Natural killer cell treated with Interleukin-12 subunit alpha and Interleukin-12 subunit beta and Interleukin-15 and Interleukin-18, amount 100 ng/mL, for 72 hours (primary cell): ENCODE results near the gene CC2D2A. TPM values are rescaled to one million over a fixed set of nuclear protein-coding genes. Genes with fewer than 3 reads are reported as not detected.

Experiments
- ATAC-seq, 2 donors: fragments of 150-1000 bp; cut with Tn5 transposase in 1 of 2; sonication (Bioruptor Pico), chemical (Tn5 transposase) in 1 of 2; 2 replicates each; pipeline ENCODE4 v1.10.0; 2021
- DNase-seq: peaks from one replicate; pipeline ENCODE4 v3.0.0; 2022; ENCODE audit warnings: low spot score
- H3K27ac Mint-ChIP-seq, 2 donors: 1 replicate in 1 of 2; 2 replicates in 1 of 2; pipeline ENCODE4 v1.8.0; 2022; ENCODE audit warnings: mixed read lengths in 2 of 2, mild to moderate bottlenecking in 1 of 2, moderate library complexity in 1 of 2
- H3K27me3 Mint-ChIP-seq, 2 donors: 1 replicate in 1 of 2; 2 replicates in 1 of 2; pipeline ENCODE4 v1.8.0; 2022; ENCODE audit warnings: mixed read lengths in 2 of 2
- H3K36me3 Mint-ChIP-seq: one replicate; pipeline ENCODE4 v1.8.0; 2022; ENCODE audit warnings: mixed read lengths
- H3K4me1 Mint-ChIP-seq, 2 donors: 1 replicate in 1 of 2; 2 replicates in 1 of 2; pipeline ENCODE4 v1.8.0; 2022; ENCODE audit warnings: low read depth in 2 of 2, mixed read lengths in 2 of 2, mild to moderate bottlenecking in 1 of 2
- H3K4me3 Mint-ChIP-seq: one replicate; pipeline ENCODE4 v1.8.0; 2022; ENCODE audit warnings: mixed read lengths
- H3K9me3 Mint-ChIP-seq: 2 replicates; pipeline ENCODE4 v1.8.0; 2022; ENCODE audit warnings: mixed read lengths
- total RNA-seq, 2 donors: library from RNA; stranded (reverse); gene quantifications; one replicate each; pipeline ENCODE4 v1.2.3, GENCODE V29; 2022

CC2D2A gene
- total RNA-seq = not detected

- peak; percentile 55 for DNase-seq
- peaks cover 16 to 17% of the 10 kb centered on the region in 2 donors for H3K4me1 Mint-ChIP-seq
- H3K27me3 Mint-ChIP-seq = no peaks in the 10 kb centered on the region
- peak within 1 kb of the TSS; percentile 71 for H3K4me3 Mint-ChIP-seq
- H3K36me3 Mint-ChIP-seq = no peaks in the 10 kb centered on the region
- H3K27ac Mint-ChIP-seq = peak within 1 kb of the TSS in 1 of 2 donors; percentile 56
- no peaks in the 10 kb centered on the region for H3K9me3 Mint-ChIP-seq
- peak in 1 of 2 donors; percentile 50 for ATAC-seq
These were observed at the start of gene CC2D2A for GRCh38 chr4:15469402-15470127. CC2D2A (plus strand) TSS chr4:15469882; CDS start chr4:15475933, 6,051 bp downstream.

DNA sequence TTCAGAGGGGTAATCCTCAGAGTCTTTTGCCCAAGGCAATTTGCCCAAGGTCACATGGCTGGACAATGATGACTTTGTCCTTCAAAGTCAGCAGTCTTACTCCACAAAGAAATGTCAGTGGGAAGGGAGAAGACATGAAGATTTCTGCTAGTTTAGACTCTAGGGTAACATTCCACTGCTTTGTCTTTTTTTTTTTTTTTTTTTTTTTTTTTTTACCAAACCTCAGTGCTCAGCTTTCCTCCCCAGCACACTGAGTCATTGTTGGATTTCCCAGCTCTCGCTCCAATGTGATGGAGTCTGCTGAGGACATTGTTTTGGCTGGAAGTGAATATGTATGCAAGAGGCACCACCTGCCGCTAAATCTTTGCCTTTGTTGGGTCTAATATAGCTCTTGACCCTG is 49.0 kb upstream of the CC2D2A start:
- Mint-ChIP-seq H3K4me3 (no peak overlapping the region), H3K27ac (no peak overlapping the region), H3K9me3 (no peaks in the 10 kb centered on the region), H3K36me3 (peaks cover 4% of the 10 kb centered on the region), H3K27me3 (peaks cover 0 to 9% of the 10 kb centered on the region in 2 donors), H3K4me1 (peaks cover 13 to 21% of the 10 kb centered on the region in 2 donors)
- no peak for ATAC-seq
- no peak for DNase-seq

DNA sequence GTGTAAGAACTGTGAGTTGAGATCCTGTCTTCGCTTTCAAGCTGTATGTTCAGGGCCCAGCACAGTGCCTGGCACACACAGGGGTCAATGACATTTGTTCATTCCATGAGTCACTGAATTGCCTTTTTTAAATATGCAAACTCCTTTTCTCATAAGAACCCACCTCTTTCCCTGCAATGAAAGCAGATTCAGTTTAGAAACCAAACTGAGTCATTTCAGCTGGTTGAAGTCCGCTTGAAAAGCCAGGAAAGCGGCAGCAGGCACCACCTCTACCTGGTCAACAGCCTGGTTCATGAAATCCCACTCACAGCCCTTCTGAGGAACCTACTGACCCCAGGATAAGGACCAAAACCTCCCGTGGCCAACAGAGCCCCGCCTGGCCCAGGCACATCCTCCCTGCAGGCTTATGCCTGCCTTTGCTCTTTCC is 46.4 kb upstream of the CC2D2A start:
- Mint-ChIP-seq H3K36me3 (no peaks in the 10 kb centered on the region), H3K4me1 (peaks cover 13 to 21% of the 10 kb centered on the region in 2 donors), H3K27me3 (peaks cover 0 to 9% of the 10 kb centered on the region in 2 donors), H3K9me3 (no peaks in the 10 kb centered on the region), H3K27ac (peak overlapping the region; percentile 26 to 29), H3K4me3 (no peak overlapping the region)
- DNase-seq (no peak), ATAC-seq (peak; percentile 69)

DNA sequence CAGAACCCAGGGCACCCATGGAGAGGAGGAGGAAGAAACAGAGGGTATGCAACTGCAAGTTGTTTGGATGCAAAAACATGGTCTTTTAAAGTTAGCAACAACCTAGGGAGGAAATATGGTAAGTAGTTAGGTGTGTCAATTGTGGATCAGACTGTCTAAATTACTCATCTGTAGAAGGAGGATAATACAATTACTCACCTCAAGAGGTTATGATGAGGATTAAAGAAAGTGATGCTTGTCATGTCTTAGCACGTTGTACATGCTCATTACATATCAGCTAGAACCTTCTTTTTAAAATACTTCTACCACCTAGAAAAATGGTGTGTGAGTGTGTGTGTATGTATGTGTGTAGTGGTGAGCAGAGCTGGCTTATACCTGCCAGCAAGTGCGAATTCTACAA is 44.2 kb upstream of the CC2D2A start:
- peaks cover 0 to 7% of the 10 kb centered on the region in 2 donors for H3K27me3 Mint-ChIP-seq
- H3K36me3 Mint-ChIP-seq = no peaks in the 10 kb centered on the region
- ATAC-seq = peak; percentile 53 to 78
- H3K4me3 Mint-ChIP-seq = no peak overlapping the region
- peaks cover 13 to 21% of the 10 kb centered on the region in 2 donors for H3K4me1 Mint-ChIP-seq
- no peak for DNase-seq
- no peaks in the 10 kb centered on the region for H3K9me3 Mint-ChIP-seq
- H3K27ac Mint-ChIP-seq = no peak overlapping the region

GRCh38 chr4:15427161-15427560 is 42.5 kb upstream of the CC2D2A start:
- peaks cover 0 to 7% of the 10 kb centered on the region in 2 donors for H3K27me3 Mint-ChIP-seq
- H3K36me3 Mint-ChIP-seq = no peaks in the 10 kb centered on the region
- H3K4me3 Mint-ChIP-seq = no peak overlapping the region
- H3K9me3 Mint-ChIP-seq = no peaks in the 10 kb centered on the region
- H3K27ac Mint-ChIP-seq = no peak overlapping the region
- peaks cover 13 to 21% of the 10 kb centered on the region in 2 donors for H3K4me1 Mint-ChIP-seq
- DNase-seq = no peak
- no peak for ATAC-seq

- DNase-seq (no peak), ATAC-seq (no peak)
- peaks cover 0 to 7% of the 10 kb centered on the region in 2 donors for H3K27me3 Mint-ChIP-seq
- H3K9me3 Mint-ChIP-seq = no peaks in the 10 kb centered on the region
- H3K36me3 Mint-ChIP-seq = no peaks in the 10 kb centered on the region
- H3K4me3 Mint-ChIP-seq = no peak within 1 kb of the TSS
- H3K4me1 Mint-ChIP-seq = peaks cover 13 to 21% of the 10 kb centered on the region in 2 donors
- H3K27ac Mint-ChIP-seq = no peak within 1 kb of the TSS
These were observed 42.0 kb upstream of the CC2D2A start, which contains the start of gene C1QTNF7 for GRCh38 chr4:15427701-15428100. C1QTNF7 (plus strand) TSS chr4:15428033; CDS start chr4:15435744, 7,711 bp downstream.

- Mint-ChIP-seq H3K27ac (no peak overlapping the region), H3K4me1 (peaks cover 12 to 19% of the 10 kb centered on the region in 2 donors), H3K4me3 (no peak overlapping the region), H3K9me3 (no peaks in the 10 kb centered on the region), H3K27me3 (peaks cover 0 to 7% of the 10 kb centered on the region in 2 donors), H3K36me3 (no peaks in the 10 kb centered on the region)
- DNase-seq (no peak), ATAC-seq (no peak)
These were observed 41.1 kb upstream of the CC2D2A start for GRCh38 chr4:15428611-15429010.

- H3K36me3 Mint-ChIP-seq = peaks cover 4% of the 10 kb centered on the region
- no peak for ATAC-seq
- no peaks in the 10 kb centered on the region for H3K4me1 Mint-ChIP-seq
- no peak overlapping the region for H3K27ac Mint-ChIP-seq
- H3K4me3 Mint-ChIP-seq = no peak overlapping the region
- peaks cover 0 to 7% of the 10 kb centered on the region in 2 donors for H3K27me3 Mint-ChIP-seq
- H3K9me3 Mint-ChIP-seq = no peaks in the 10 kb centered on the region
- DNase-seq = no peak
These were observed 35.6 kb upstream of the CC2D2A start for GRCh38 chr4:15434091-15434490.

- ATAC-seq = no peak
- DNase-seq = no peak
- H3K4me3 Mint-ChIP-seq = no peak overlapping the region
- H3K36me3 Mint-ChIP-seq = peaks cover 4% of the 10 kb centered on the region
- H3K4me1 Mint-ChIP-seq = no peaks in the 10 kb centered on the region
- no peak overlapping the region for H3K27ac Mint-ChIP-seq
- H3K9me3 Mint-ChIP-seq = no peaks in the 10 kb centered on the region
- peaks cover 0 to 7% of the 10 kb centered on the region in 2 donors for H3K27me3 Mint-ChIP-seq
These were observed 35.0 kb upstream of the CC2D2A start for GRCh38 chr4:15434676-15435075.

DNA sequence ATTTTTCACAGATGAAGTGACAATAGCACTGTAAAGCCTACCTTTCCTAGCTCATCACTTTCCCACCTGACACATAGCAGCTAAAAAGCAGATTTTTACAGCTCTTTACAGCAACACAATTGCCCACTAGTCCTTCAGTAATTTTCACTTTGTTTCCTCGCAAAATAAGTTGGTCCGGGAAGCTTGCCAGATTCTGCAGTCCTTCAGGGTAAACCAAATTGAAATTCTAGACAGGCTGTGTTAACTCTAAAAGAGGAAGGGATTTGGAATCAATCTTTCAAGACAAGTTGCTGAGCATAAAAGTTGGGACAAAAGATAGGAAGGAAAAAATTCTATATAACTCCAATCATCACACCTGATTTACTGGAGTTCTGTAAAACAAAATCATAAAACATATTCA is 33.2 kb upstream of the CC2D2A start:
- H3K27me3 Mint-ChIP-seq = peaks cover 0 to 7% of the 10 kb centered on the region in 2 donors
- H3K36me3 Mint-ChIP-seq = peaks cover 4% of the 10 kb centered on the region
- no peak for ATAC-seq
- no peaks in the 10 kb centered on the region for H3K9me3 Mint-ChIP-seq
- no peaks in the 10 kb centered on the region for H3K4me1 Mint-ChIP-seq
- no peak overlapping the region for H3K4me3 Mint-ChIP-seq
- DNase-seq = no peak
- no peak overlapping the region for H3K27ac Mint-ChIP-seq

DNA sequence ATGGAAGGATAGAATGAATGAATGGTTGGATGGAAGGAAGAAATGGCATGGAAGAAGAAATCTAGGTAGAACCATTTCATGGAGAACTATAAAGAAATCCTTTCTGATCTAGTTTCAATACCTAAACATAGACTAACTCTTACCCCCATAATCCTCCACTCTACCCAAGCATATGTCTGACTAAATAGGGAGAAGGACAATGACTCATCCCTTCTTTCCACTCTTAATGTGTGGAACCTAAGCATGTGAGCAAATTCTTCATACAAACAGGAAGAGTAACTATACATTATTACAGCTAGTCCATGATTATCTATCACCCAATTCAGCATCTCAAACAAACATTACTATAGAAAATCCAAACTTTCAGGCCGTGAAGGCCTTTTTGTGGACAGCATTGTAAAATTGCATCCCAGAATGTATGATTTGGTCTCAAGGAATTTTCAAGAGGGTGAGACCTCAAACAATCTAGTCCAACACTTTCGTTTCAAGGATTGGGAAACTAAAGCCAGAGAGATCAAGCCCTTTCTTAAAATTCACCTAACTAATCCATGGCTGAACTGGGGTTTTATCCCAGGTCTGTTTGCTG is 30.6 kb upstream of the CC2D2A start:
- no peak for ATAC-seq

GRCh38 chr4:15443371-15444160 is 26.1 kb upstream of the CC2D2A start:
- no peaks in the 10 kb centered on the region for H3K36me3 Mint-ChIP-seq
- DNase-seq = no peak
- ATAC-seq = no peak
- no peak overlapping the region for H3K4me3 Mint-ChIP-seq
- no peaks in the 10 kb centered on the region for H3K27me3 Mint-ChIP-seq
- no peaks in the 10 kb centered on the region for H3K4me1 Mint-ChIP-seq
- H3K27ac Mint-ChIP-seq = no peak overlapping the region
- no peaks in the 10 kb centered on the region for H3K9me3 Mint-ChIP-seq

More for the DNA sequence above, 30.6 kb upstream of the CC2D2A start:
- DNase-seq = no peak
- no peak overlapping the region for H3K4me3 Mint-ChIP-seq
- peaks cover 0 to 7% of the 10 kb centered on the region in 2 donors for H3K27me3 Mint-ChIP-seq
- no peaks in the 10 kb centered on the region for H3K4me1 Mint-ChIP-seq
- H3K36me3 Mint-ChIP-seq = peaks cover 4% of the 10 kb centered on the region
- H3K27ac Mint-ChIP-seq = no peak overlapping the region
- H3K9me3 Mint-ChIP-seq = no peaks in the 10 kb centered on the region

GRCh38 chr4:15444276-15444675 is 25.4 kb upstream of the CC2D2A start:
- Mint-ChIP-seq H3K4me1 (no peaks in the 10 kb centered on the region), H3K4me3 (no peak overlapping the region), H3K9me3 (no peaks in the 10 kb centered on the region), H3K36me3 (no peaks in the 10 kb centered on the region), H3K27ac (no peak overlapping the region), H3K27me3 (no peaks in the 10 kb centered on the region)
- DNase-seq = no peak
- no peak for ATAC-seq
